Measurements from ENCODE around the gene MDM4.
"Not testable (repeated sequence)": the region's sequence is repeated elsewhere in the genome, so short reads cannot be mapped to it uniquely, and the experiment has no call there.

Gene MDM4

GRCh38 chr1:204545881-204546280 lies 29.7 kb downstream of the MDM4 start:
- ChIA-PET POLR2A (ENCODE audit: low non-redundant PET) (no interaction called here), CTCF (interaction anchor here (0.7 kb wide), 3 partner anchors 93 to 841 kb away, joined by 3 to 4 read pairs (median 3); no protein-coding TSS in a partner anchor)
- TF ChIP-seq CTCF (conservative IDR thresholded peaks at IDR 0.05; ENCODE audit: low read depth) = no peak
- H3K27ac ChIP-seq = no peak overlapping the region
- DNase-seq (ENCODE audit: low spot score) = no peak

GRCh38 chr1:204548265-204548664 lies 32.1 kb downstream of the MDM4 start:
- POLR2A ChIA-PET (ENCODE audit: low non-redundant PET) = no interaction called here

GRCh38 chr1:204549313-204549712 lies 33.1 kb downstream of the MDM4 start:
- DNase-seq (ENCODE audit: low spot score) = no peak
- CTCF ChIA-PET = interaction anchor here (0.6 to 0.7 kb wide), 3 partner anchors 10 to 571 kb away, joined by 3 to 4 read pairs (median 4); no protein-coding TSS in a partner anchor
- H3K27ac ChIP-seq = no peak overlapping the region
- TF ChIP-seq CTCF (conservative IDR thresholded peaks at IDR 0.05; ENCODE audit: low read depth) = no peak
- POLR2A ChIA-PET (ENCODE audit: low non-redundant PET) = interaction anchor here (0.6 kb wide), 2 partner anchors 15 to 786 kb away, joined by 3 read pairs; no protein-coding TSS in a partner anchor

More at GRCh38 chr1:204548265-204548664, 32.1 kb downstream of the MDM4 start:
- DNase-seq (ENCODE audit: low spot score) = no peak
- no peak for TF ChIP-seq CTCF (conservative IDR thresholded peaks at IDR 0.05; ENCODE audit: low read depth)
- CTCF ChIA-PET = interaction anchor here (0.6 to 1.5 kb wide), 4 partner anchors 17 to 215 kb away, joined by 3 to 4 read pairs (median 3); no protein-coding TSS in a partner anchor
- no peak overlapping the region for H3K27ac ChIP-seq

GRCh38 chr1:204550926-204551325 lies 34.7 kb downstream of the MDM4 start:
- H3K27ac ChIP-seq = no peak overlapping the region
- no peak for DNase-seq (ENCODE audit: low spot score)
- ChIA-PET POLR2A (ENCODE audit: low non-redundant PET) (no interaction called here), CTCF (interaction anchor here (0.7 kb wide), 2 partner anchors 8 to 21 kb away, joined by 3 to 4 read pairs; no protein-coding TSS in a partner anchor)
- no peak for TF ChIP-seq CTCF (conservative IDR thresholded peaks at IDR 0.05; ENCODE audit: low read depth)

DNA sequence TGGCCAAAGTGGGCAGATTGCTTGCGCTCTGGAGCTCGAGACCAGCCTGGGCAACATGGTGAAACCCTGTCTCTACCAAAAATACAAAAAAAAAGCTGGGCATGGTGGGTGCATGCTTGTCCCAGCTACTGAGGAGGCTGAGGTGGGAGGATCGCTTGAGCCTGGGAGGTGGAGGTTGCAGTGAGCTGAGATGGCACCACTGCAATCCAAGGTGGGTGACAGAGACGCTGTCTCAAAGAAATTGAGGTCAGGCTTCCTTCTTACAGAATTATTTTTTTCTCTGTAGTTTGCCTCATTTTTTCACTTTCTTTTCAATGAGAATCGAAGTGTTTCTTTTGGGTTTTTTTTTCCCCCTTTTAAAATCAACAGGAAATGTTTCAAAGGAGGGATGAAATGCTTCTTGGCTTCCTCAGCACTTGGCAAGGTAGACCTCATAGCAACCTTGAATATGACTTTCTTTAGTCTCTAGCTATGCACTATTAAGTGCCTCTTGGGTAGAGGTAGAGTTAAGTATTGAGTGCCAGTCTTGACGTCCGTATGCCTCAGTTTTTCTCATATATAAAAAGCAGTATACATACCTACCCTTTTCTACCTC lies 40.3 kb downstream of the MDM4 start:
- H3K27ac ChIP-seq = no peak overlapping the region

GRCh38 chr1:204558467-204558866 lies 42.3 kb downstream of the MDM4 start:
- ChIA-PET CTCF (interaction anchor here (0.8 to 1.1 kb wide), 4 partner anchors 9 to 358 kb away, joined by 3 to 4 read pairs (median 4); no protein-coding TSS in a partner anchor), POLR2A (ENCODE audit: low non-redundant PET) (no interaction called here)
- H3K27ac ChIP-seq = no peak overlapping the region
- DNase-seq (ENCODE audit: low spot score) = no peak
- TF ChIP-seq CTCF (conservative IDR thresholded peaks at IDR 0.05; ENCODE audit: low read depth) = no peak

More for the DNA sequence above, 40.3 kb downstream of the MDM4 start:
- TF ChIP-seq CTCF (conservative IDR thresholded peaks at IDR 0.05; ENCODE audit: low read depth) = no peak
- no peak for DNase-seq (ENCODE audit: low spot score)
- POLR2A ChIA-PET (ENCODE audit: low non-redundant PET) = interaction anchor here (0.7 kb wide), 1 partner anchor 267 kb away, joined by 3 read pairs; no protein-coding TSS in a partner anchor
- CTCF ChIA-PET = interaction anchor here (0.6 to 1.4 kb wide), 3 partner anchors 190 to 251 kb away, joined by 3 to 6 read pairs (median 3); no protein-coding TSS in a partner anchor

DNA sequence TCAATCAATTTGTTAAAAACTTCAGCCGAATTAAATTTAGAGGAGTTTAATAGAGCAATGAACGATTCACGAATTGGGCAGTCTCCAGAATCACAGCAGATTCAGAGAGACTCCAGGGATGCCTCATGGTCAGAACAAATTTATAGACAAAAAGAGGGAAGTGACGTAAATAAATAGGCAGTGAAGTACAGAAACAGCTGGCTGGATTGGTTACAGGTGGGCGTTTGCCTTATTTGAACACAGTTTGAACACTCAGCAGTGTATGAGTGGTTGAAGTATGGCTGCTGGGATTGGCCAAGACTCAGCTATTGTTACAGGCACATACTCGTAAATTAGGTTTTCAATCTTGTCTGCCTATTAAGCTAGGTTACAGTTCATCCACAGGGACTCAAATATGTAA lies 43.8 kb downstream of the MDM4 start:
- CTCF ChIA-PET = interaction anchor here (0.5 to 3.5 kb wide), 5 partner anchors 119 to 1388 kb away, joined by 3 to 28 read pairs (median 3); no protein-coding TSS in a partner anchor
- POLR2A ChIA-PET (ENCODE audit: low non-redundant PET); DNase-seq (ENCODE audit: low spot score); H3K27ac ChIP-seq: not testable (repeated sequence)

Data from RWPE1 (cell line).